ENCODE results near the gene GPS1. TPM values are rescaled to one million over a fixed set of nuclear protein-coding genes. Genes with fewer than 3 reads are reported as not detected.

Gene GPS1
- total RNA-seq, 1 donor from 2014 or later: 156 TPM

- H3K4me3 Mint-ChIP-seq: peak overlapping the region; percentile 27
- peaks cover 17% of the 10 kb centered on the region for H3K4me1 Mint-ChIP-seq
- no peak for DNase-seq (ENCODE audit: low read depth, low spot score)
- no peak overlapping the region for H3K27ac Mint-ChIP-seq (ENCODE audit: unreplicated experiment)
- no peaks in the 10 kb centered on the region for H3K9me3 Mint-ChIP-seq
- no peaks in the 10 kb centered on the region for H3K27me3 Mint-ChIP-seq (ENCODE audit: low read depth)
- no peak for TF ChIP-seq CTCF (conservative IDR thresholded peaks at IDR 0.05)
- no peaks in the 10 kb centered on the region for H3K36me3 Mint-ChIP-seq (ENCODE audit: low read depth)
These were observed 45.0 kb upstream of the GPS1 start for GRCh38 chr17:82006468-82007227.

- TF ChIP-seq CTCF (conservative IDR thresholded peaks at IDR 0.05): no peak
- DNase-seq (ENCODE audit: low read depth, low spot score): no peak
- Mint-ChIP-seq H3K27me3 (ENCODE audit: low read depth) (no peaks in the 10 kb centered on the region), H3K36me3 (ENCODE audit: low read depth) (no peaks in the 10 kb centered on the region), H3K4me3 (no peak overlapping the region), H3K27ac (ENCODE audit: unreplicated experiment) (no peak overlapping the region), H3K4me1 (peaks cover 20% of the 10 kb centered on the region), H3K9me3 (no peaks in the 10 kb centered on the region)
These were observed 44.5 kb upstream of the GPS1 start for GRCh38 chr17:82007228-82007494.

GRCh38 chr17:82007495-82008257 is 44.0 kb upstream of the GPS1 start:
- no peak for DNase-seq (ENCODE audit: low read depth, low spot score)
- H3K27me3 Mint-ChIP-seq (ENCODE audit: low read depth): no peaks in the 10 kb centered on the region
- H3K4me1 Mint-ChIP-seq: peaks cover 21% of the 10 kb centered on the region
- no peak overlapping the region for H3K4me3 Mint-ChIP-seq
- H3K27ac Mint-ChIP-seq (ENCODE audit: unreplicated experiment): no peak overlapping the region
- TF ChIP-seq CTCF (conservative IDR thresholded peaks at IDR 0.05): no peak
- H3K36me3 Mint-ChIP-seq (ENCODE audit: low read depth): no peaks in the 10 kb centered on the region
- no peaks in the 10 kb centered on the region for H3K9me3 Mint-ChIP-seq

GRCh38 chr17:82008258-82008940 is 43.3 kb upstream of the GPS1 start:
- no peak overlapping the region for H3K4me3 Mint-ChIP-seq
- no peak overlapping the region for H3K27ac Mint-ChIP-seq (ENCODE audit: unreplicated experiment)
- no peaks in the 10 kb centered on the region for H3K27me3 Mint-ChIP-seq (ENCODE audit: low read depth)
- H3K9me3 Mint-ChIP-seq: no peaks in the 10 kb centered on the region
- DNase-seq (ENCODE audit: low read depth, low spot score): no peak
- peaks cover 19% of the 10 kb centered on the region for H3K4me1 Mint-ChIP-seq
- H3K36me3 Mint-ChIP-seq (ENCODE audit: low read depth): no peaks in the 10 kb centered on the region
- no peak for TF ChIP-seq CTCF (conservative IDR thresholded peaks at IDR 0.05)

- Mint-ChIP-seq H3K4me3 (no peak overlapping the region), H3K9me3 (no peaks in the 10 kb centered on the region), H3K27me3 (ENCODE audit: low read depth) (no peaks in the 10 kb centered on the region), H3K4me1 (peaks cover 14% of the 10 kb centered on the region), H3K27ac (ENCODE audit: unreplicated experiment) (no peak overlapping the region), H3K36me3 (ENCODE audit: low read depth) (no peaks in the 10 kb centered on the region)
- no peak for DNase-seq (ENCODE audit: low read depth, low spot score)
- no peak for TF ChIP-seq CTCF (conservative IDR thresholded peaks at IDR 0.05)
These were observed 42.7 kb upstream of the GPS1 start for GRCh38 chr17:82008941-82009405.
